Lung (tissue), 12 donors: ENCODE results near the gene PRR36. TPM values are rescaled to one million over a fixed set of nuclear protein-coding genes. Genes with fewer than 3 reads are reported as not detected.

Source experiments
- ATAC-seq: fragments of 200-7000 bp; cut with Tn5 transposase; one replicate; pipeline ENCODE4 v1.9.1; 2020; ENCODE audit warnings: moderate number of reproducible peaks; ENCODE audit not compliant: insufficient read depth, low FRiP score
- DNase-seq, 3 donors: peaks; one replicate each; pipeline ENCODE4 v3.0.0-alpha.2; 2013 to 2017
- H3K27ac ChIP-seq, 2 donors: one replicate each; pipeline ENCODE4 v1.5.1; 2013; ENCODE audit warnings: mild to moderate bottlenecking in 2 of 2, moderate library complexity in 2 of 2, control low read depth in 1 of 2, inconsistent platforms in 1 of 2, low read depth in 1 of 2, low read length in 1 of 2
- H3K27me3 ChIP-seq, 3 donors: one replicate each; pipeline ENCODE4 v1.5.1; 2013; ENCODE audit warnings: low read length in 2 of 3; ENCODE audit not compliant: control insufficient read depth in 3 of 3, insufficient read depth in 3 of 3
- H3K36me3 ChIP-seq, 4 donors: one replicate each; pipeline ENCODE4 v1.5.1; 2013; ENCODE audit warnings: low read length in 4 of 4, mild to moderate bottlenecking in 1 of 4, moderate library complexity in 1 of 4; ENCODE audit not compliant: control insufficient read depth in 4 of 4, insufficient read depth in 4 of 4
- H3K4me1 ChIP-seq, 5 donors: one replicate each; pipeline ENCODE4 v1.5.1; 2013; ENCODE audit warnings: low read length in 5 of 5, mild to moderate bottlenecking in 2 of 5, moderate library complexity in 1 of 5; ENCODE audit not compliant: control insufficient read depth in 5 of 5, insufficient read depth in 5 of 5
- H3K4me3 ChIP-seq: one replicate; pipeline ENCODE4 v1.5.1; 2013; ENCODE audit warnings: mild to moderate bottlenecking, control low read depth, moderate library complexity
- H3K9ac ChIP-seq, 2 donors: one replicate each; pipeline ENCODE4 v1.5.1; 2013; ENCODE audit warnings: low read length in 2 of 2, control low read depth in 1 of 2; ENCODE audit not compliant: insufficient read depth in 1 of 2
- H3K9me3 ChIP-seq, 4 donors: one replicate each; pipeline ENCODE4 v1.5.1; 2013; ENCODE audit warnings: low read length in 3 of 4, mild to moderate bottlenecking in 1 of 4, moderate library complexity in 1 of 4; ENCODE audit not compliant: control insufficient read depth in 4 of 4, insufficient read depth in 3 of 4
- WGBS, 2 donors: extraction: QIAGEN DNeasy Blood & Tissue Kit; methylation state at CpG; one replicate each; pipeline ENCODE4 v1.1.7; 2013; 5-methylcytosine and 5-hydroxymethylcytosine counted together
- polyA plus RNA-seq, 2 donors: library from polyadenylated mRNA; stranded (reverse); fragments of 200-250 nt; gene quantifications; one replicate each; pipeline ENCODE4 v1.2.1, GENCODE V29; 2013
- total RNA-seq, 2 donors: library from RNA; depleted of rRNA in 1 of 2; stranded (reverse); fragments of >200 nt in 1 of 2; gene quantifications; one replicate each; pipeline ENCODE4 v1.2.1, GENCODE V29; 2014 to 2021
- TF ChIP-seq, protein P1 (sequence below): IDR thresholded peaks from 2 replicates; pipeline ENCODE4 v1.5.1; 2012; ENCODE audit warnings: mild to moderate bottlenecking; ENCODE audit errors: control extremely low read depth, extremely low read depth
- donor health status: control.
- donor health status: control.
- donor health status: Bipolar disorder and iron deficiency.
- donor health status: healthy.
- donor health status: DM: yes; HTN: yes; CAD: no.

The PRR36 gene
- total and polyA plus RNA-seq, 4 donors = 0.30 to 3.4 (median 1.1) TPM

DNA sequence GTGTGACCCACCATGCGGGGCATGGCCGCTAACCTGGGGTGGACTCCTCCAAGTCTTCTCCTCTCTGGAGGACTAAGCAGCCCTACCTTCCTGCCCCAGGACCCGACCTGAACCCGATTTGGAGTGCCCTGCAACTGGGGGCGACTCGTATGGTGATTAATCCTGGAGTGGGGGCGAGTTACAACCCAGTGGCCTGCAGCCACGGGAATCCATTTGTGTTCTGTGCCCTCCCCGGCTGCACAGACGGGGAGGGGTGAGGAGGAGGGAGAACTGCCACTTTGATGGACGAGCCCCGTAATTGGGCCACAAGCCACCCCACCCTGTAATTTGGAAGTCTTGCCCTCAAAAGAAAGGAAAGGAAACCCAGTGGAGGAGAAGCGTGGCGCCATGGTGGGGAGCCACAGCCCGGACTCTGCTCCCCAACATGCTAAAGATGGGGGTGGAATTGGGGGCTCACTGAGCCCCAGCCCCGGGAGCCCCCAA, 18.0 kb downstream of the PRR36 start:
- ATAC-seq (no peak), DNase-seq (no peak)
- Histone ChIP-seq H3K36me3 (peaks cover 0 to 7% (median 2%) of the 10 kb centered on the region in 4 donors), H3K27me3 (no peaks in the 10 kb centered on the region), H3K9me3 (no peaks in the 10 kb centered on the region), H3K4me1 (peaks cover 0 to 10% (median 2%) of the 10 kb centered on the region in 5 donors), H3K27ac (no peak overlapping the region), H3K4me3 (no peak overlapping the region), H3K9ac (no peak overlapping the region)
- TF ChIP-seq, protein P1, sequence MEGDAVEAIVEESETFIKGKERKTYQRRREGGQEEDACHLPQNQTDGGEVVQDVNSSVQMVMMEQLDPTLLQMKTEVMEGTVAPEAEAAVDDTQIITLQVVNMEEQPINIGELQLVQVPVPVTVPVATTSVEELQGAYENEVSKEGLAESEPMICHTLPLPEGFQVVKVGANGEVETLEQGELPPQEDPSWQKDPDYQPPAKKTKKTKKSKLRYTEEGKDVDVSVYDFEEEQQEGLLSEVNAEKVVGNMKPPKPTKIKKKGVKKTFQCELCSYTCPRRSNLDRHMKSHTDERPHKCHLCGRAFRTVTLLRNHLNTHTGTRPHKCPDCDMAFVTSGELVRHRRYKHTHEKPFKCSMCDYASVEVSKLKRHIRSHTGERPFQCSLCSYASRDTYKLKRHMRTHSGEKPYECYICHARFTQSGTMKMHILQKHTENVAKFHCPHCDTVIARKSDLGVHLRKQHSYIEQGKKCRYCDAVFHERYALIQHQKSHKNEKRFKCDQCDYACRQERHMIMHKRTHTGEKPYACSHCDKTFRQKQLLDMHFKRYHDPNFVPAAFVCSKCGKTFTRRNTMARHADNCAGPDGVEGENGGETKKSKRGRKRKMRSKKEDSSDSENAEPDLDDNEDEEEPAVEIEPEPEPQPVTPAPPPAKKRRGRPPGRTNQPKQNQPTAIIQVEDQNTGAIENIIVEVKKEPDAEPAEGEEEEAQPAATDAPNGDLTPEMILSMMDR = no peak
- 91 to 92% methylated on average over 16 of the region's 16 CpGs for WGBS, 2 donors

DNA sequence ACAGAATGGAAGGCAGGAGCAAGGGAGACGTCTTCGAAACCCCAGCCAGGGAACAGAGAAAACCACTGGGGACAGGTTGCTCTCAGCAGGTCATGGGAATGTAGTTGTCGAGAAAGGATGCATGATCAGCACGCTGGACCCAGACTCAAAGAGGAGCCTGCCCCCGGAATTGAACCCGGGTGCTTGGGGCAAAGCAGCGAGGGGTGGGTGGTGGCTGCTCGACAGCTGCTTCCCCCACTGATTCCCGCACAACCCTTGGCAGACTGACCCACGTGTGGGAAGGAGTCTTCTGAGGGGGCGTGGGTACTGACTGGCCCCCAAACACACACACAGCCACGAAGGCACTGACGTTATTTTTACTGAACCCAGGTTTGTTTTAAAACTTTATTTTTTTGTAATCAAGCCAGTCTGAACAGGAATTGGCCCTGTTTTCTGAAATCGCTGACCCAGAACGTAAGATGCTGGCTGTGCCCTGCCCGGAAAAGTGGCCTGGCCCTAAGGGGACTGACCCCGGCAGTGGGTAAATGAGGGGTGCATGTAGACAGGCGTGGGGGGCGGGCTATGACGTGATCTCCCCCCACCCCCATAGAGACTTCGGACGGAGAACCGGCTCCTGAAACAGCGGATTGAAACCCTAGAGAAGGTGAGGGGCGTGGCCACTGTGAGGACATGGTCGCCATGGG, 18.6 kb downstream of the PRR36 start:
- Histone ChIP-seq H3K36me3 (peaks cover 0 to 7% (median 2%) of the 10 kb centered on the region in 4 donors), H3K9me3 (no peaks in the 10 kb centered on the region), H3K4me3 (no peak overlapping the region), H3K4me1 (peaks cover 0 to 6% (median 2%) of the 10 kb centered on the region in 5 donors), H3K9ac (no peak overlapping the region), H3K27me3 (no peaks in the 10 kb centered on the region), H3K27ac (no peak overlapping the region)
- 92 to 96% methylated on average over 26 of the region's 26 CpGs for WGBS, 2 donors
- TF ChIP-seq, protein P1 = no peak
- ATAC-seq (no peak), DNase-seq (no peak)

DNA sequence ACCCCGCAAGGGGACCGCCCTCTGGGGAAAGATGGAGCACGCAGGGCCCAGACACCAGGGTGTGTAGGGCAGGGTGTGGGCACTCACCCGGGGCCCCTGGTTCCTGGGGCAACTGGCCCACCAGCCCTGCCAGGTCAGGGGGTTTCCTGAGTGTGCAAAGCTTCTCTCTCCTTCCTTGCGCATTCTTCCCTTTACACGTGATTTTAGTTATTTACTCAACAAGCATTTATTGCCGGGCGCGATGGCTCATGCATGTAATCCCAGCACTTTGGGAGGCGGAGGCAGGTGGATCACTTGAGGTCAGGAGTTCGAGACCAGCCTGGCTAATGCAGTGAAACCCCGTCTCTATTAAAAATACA, 20.4 kb downstream of the PRR36 start:
- Histone ChIP-seq H3K9ac (no peak overlapping the region), H3K36me3 (peaks cover 0 to 8% (median 2%) of the 10 kb centered on the region in 4 donors), H3K27ac (no peak overlapping the region), H3K4me1 (peaks cover 0 to 9% (median 2%) of the 10 kb centered on the region in 5 donors), H3K4me3 (no peak overlapping the region), H3K27me3 (no peaks in the 10 kb centered on the region), H3K9me3 (no peaks in the 10 kb centered on the region)
- no peak for ATAC-seq
- TF ChIP-seq, protein P1 = no peak
- 81 to 88% methylated on average over 11 to 12 of the region's 12 CpGs for WGBS, 2 donors
- DNase-seq = no peak
